Measurements from ENCODE around the gene GMPR2. TPM values are rescaled to one million over a fixed set of nuclear protein-coding genes. Genes with fewer than 3 reads are reported as not detected.

Gene GMPR2
- total RNA-seq, 2 donors from 2014 or later = 54.5 to 106 TPM

DNA sequence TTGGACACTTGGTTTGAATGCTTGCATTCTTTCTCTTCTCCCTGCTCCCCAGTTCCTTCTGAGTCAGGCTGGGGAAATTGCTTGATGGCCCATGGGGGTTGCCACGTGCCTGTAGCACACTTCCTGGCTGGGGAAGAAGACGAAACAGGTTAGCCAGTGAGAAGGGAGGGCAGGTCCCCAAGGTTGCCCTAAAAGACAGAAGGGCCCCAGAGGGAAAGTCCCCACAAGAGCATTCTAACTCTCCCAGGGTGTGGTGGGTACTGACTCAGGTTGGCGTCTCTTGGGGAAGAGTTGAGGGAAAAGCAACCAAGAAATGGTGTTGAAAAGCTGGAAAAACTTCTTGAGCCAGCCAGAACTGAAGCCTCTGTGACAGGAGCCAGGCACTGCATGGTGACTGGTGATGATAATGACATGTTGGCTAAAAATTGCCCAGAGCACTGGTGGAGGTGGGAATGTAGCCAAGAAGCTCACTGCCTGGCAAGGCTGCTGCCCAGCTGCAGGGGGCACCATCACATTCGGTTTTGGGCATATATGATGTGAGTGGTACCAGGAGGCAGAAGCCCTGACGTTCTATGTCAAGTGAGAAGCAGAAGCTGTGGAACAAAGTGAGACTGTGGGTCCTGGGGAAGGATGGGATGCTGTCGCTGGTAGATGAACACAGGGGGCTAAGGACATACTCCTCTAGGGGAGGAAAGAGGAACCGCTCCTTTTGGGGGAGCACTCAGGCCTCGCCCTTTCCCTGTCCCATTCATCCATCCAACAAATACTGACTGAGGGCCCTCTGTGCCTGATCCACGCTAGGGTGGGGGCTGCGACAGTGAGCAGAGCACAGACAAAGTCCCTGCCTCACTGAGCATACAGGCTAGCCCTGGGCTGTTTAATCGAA, 46.8 kb downstream of the GMPR2 start:
- Histone ChIP-seq H3K4me1 (replicated peaks) (no peaks in the 10 kb centered on the region), H3K4me3 (no peak overlapping the region), H3K27ac (no peak overlapping the region), H3K9me3 (no peaks in the 10 kb centered on the region), H3K36me3 (no peaks in the 10 kb centered on the region), H3K27me3 (replicated peaks; ENCODE audit: insufficient read depth) (no peaks in the 10 kb centered on the region)
- intact Hi-C loops (cut with DNase I) = no loop called here
- no peak for DNase-seq (ENCODE audit: low spot score)
- 72% methylated on average over 11 of the region's 11 CpGs for WGBS
- TF ChIP-seq CTCF (IDR thresholded peaks at IDR 0.05) (no peak), POLR2AphosphoS5 (IDR thresholded peaks at IDR 0.05) (no peak), POLR2A (IDR thresholded peaks at IDR 0.05) (no peak)

DNA sequence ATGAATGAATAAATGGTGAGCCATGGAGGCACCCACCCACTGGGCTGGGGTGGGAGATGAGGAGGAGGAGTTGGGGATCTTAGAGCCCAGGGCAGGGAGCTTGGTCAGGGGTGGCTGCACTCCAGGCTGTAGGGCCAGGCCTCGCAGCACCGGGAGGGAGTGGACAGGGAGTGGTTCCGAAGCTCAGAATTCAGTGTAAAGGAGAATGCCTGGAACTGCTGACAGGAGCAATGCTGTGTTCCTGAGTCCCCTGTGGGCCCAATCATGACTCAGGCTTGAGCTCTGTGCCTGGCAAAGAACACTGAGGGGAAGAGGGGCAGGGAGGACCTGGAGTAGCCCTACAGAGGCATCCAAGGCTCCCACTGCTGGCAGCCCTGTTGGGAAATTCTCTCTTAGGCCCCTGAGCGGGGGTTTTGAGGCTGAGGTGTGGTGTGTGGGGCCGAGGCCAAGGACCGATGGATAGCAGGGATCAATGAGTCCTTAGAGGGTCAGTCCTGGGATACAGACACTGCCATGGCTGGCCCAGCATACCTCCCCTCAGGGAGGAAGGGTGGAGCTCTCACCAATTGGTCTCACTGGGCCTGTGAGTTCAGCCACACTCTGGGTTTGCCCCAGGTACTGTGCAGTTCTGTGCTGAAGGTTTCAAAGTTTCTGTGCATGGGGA, 48.2 kb downstream of the GMPR2 start:
- no peaks in the 10 kb centered on the region for H3K4me1 ChIP-seq (replicated peaks)
- TF ChIP-seq CTCF (IDR thresholded peaks at IDR 0.05) = no peak
- TF ChIP-seq POLR2A (IDR thresholded peaks at IDR 0.05) = no peak
- TF ChIP-seq POLR2AphosphoS5 (IDR thresholded peaks at IDR 0.05) = no peak
- 75% methylated on average over 6 of the region's 6 CpGs for WGBS
- no peak overlapping the region for H3K4me3 ChIP-seq
- H3K9me3 ChIP-seq = no peaks in the 10 kb centered on the region
- H3K27ac ChIP-seq = no peak overlapping the region
- no peaks in the 10 kb centered on the region for H3K27me3 ChIP-seq (replicated peaks; ENCODE audit: insufficient read depth)
- intact Hi-C loops (cut with DNase I) = no loop called here
- no peak for DNase-seq (ENCODE audit: low spot score)
- no peaks in the 10 kb centered on the region for H3K36me3 ChIP-seq

GRCh38 chr14:24281636-24282035, 48.9 kb downstream of the GMPR2 start:
- DNase-seq (ENCODE audit: low spot score) = no peak
- H3K27ac ChIP-seq = no peak overlapping the region
- intact Hi-C loops (cut with DNase I) = no loop called here
- H3K27me3 ChIP-seq (replicated peaks; ENCODE audit: insufficient read depth) = no peaks in the 10 kb centered on the region
- H3K4me3 ChIP-seq = no peak overlapping the region
- TF ChIP-seq POLR2A (IDR thresholded peaks at IDR 0.05) (no peak), POLR2AphosphoS5 (IDR thresholded peaks at IDR 0.05) (no peak), CTCF (IDR thresholded peaks at IDR 0.05) (no peak)
- no peaks in the 10 kb centered on the region for H3K9me3 ChIP-seq
- H3K4me1 ChIP-seq (replicated peaks) = no peaks in the 10 kb centered on the region
- H3K36me3 ChIP-seq = no peaks in the 10 kb centered on the region
- 89% methylated on average over 7 of the region's 7 CpGs for WGBS

DNA sequence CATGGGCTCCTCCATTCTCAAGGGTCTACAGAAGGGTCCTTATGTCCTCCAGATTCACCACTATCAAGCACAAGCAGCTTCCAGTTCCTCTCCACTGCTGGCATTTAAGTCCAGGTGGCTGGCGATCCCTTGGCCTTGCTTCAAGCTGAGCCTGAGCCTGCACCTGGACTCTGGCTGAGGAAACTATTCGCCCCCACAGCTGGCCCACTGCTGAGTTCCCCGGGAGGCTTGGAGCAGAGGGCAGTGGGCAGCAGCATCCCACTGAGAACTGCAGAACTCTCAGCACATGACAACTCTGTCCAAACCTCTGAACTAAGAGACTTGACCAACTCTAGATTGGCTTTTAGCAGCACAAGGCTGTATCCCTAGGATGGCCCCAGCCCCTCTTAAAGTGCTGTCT, 50.0 kb downstream of the GMPR2 start:
- no peaks in the 10 kb centered on the region for H3K27me3 ChIP-seq (replicated peaks; ENCODE audit: insufficient read depth)
- no peaks in the 10 kb centered on the region for H3K4me1 ChIP-seq (replicated peaks)
- H3K27ac ChIP-seq = no peak overlapping the region
- intact Hi-C loops (cut with DNase I) = no loop called here
- no peak for DNase-seq (ENCODE audit: low spot score)
- no peak overlapping the region for H3K4me3 ChIP-seq
- WGBS = 81% methylated on average over 3 of the region's 3 CpGs
- no peak for TF ChIP-seq POLR2A (IDR thresholded peaks at IDR 0.05)
- no peak for TF ChIP-seq POLR2AphosphoS5 (IDR thresholded peaks at IDR 0.05)
- TF ChIP-seq CTCF (IDR thresholded peaks at IDR 0.05) = no peak
- no peaks in the 10 kb centered on the region for H3K9me3 ChIP-seq
- H3K36me3 ChIP-seq = no peaks in the 10 kb centered on the region
